Measurements from ENCODE around the gene BCORL1. TPM values are rescaled to one million over a fixed set of nuclear protein-coding genes. Genes with fewer than 3 reads are reported as not detected.

The BCORL1 gene
- total RNA-seq, 6 experiments from 2014 or later, result 2.7 to 9.0 (median 4.8) TPM

DNA sequence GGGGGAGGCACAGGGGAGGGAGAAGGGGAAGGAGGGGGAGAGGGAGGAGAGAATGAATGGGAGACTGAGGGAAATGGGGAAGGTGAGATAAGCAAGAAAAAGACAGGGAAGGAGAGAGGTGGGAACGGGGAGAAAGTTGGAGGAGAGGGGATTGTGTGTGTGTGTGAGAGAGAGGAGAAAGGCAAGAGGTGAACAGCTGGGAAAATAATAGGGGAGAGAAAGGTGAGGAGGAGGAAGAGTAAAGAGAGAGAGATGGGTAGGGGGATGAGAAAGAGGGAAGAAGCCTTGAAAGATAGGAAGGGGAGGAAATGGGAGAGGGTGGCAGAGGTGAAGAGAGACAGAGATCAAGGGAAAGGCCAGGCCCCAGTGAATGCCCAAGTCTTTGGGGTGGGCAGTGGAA is 20.1 kb downstream of the BCORL1 start:
- DNase-seq, result no peak
- intact Hi-C loops (cut with DNase I), result no loop called here
- no peak for TF ChIP-seq POLR2A (IDR thresholded peaks at IDR 0.05)
- TF ChIP-seq, protein P1, sequence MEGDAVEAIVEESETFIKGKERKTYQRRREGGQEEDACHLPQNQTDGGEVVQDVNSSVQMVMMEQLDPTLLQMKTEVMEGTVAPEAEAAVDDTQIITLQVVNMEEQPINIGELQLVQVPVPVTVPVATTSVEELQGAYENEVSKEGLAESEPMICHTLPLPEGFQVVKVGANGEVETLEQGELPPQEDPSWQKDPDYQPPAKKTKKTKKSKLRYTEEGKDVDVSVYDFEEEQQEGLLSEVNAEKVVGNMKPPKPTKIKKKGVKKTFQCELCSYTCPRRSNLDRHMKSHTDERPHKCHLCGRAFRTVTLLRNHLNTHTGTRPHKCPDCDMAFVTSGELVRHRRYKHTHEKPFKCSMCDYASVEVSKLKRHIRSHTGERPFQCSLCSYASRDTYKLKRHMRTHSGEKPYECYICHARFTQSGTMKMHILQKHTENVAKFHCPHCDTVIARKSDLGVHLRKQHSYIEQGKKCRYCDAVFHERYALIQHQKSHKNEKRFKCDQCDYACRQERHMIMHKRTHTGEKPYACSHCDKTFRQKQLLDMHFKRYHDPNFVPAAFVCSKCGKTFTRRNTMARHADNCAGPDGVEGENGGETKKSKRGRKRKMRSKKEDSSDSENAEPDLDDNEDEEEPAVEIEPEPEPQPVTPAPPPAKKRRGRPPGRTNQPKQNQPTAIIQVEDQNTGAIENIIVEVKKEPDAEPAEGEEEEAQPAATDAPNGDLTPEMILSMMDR (IDR thresholded peaks at IDR 0.05), result no peak
- H3K36me3 ChIP-seq, result no peaks in the 10 kb centered on the region
- no peaks in the 10 kb centered on the region for H3K9me3 ChIP-seq
- H3K27ac ChIP-seq, result no peak overlapping the region
- WGBS (ENCODE audit: insufficient coverage, low coverage, low lambda C conversion rate, missing lambda C conversion rate), result 50% methylated on average over 1 of the region's 1 CpG
- no peak for ATAC-seq
- H3K4me3 ChIP-seq, result no peak overlapping the region
- no peaks in the 10 kb centered on the region for H3K27me3 ChIP-seq
- no peaks in the 10 kb centered on the region for H3K4me1 ChIP-seq

DNA sequence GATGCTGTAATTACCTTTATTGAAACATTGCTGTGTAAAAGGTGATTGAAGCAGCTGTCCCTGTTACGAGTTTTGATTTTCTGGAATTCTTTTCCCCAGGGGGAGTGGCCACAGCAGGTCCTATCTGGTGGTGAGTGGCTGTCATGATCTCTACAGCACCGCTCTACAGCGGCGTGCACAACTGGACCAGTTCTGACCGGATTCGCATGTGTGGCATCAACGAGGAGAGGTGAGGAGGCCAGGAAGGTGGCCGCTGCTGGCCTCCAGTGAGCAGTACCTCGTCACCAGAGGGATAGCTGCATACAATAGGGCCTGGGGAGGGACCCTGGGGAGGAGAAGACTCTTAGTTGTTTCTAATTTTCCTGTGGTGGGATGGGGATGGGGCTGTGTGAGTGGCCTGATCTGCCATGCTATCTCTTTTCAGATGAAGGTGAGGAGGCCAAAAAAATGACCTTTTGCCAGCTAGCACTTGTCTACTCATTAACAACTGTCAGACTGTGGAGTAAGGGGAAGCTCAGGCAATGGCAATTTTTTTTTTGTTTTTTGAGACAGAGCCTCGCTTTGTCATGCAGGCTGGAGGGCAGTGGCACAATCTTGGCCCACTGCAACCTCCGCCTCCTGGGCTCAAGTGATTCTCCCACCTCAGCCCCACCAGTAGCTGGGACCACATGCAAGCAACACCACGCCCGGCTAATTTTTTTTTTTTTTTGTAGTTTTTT is 22.8 kb downstream of the BCORL1 start:
- DNase-seq, result no peak
- 70% methylated on average over 4 of the region's 13 CpGs for WGBS (ENCODE audit: insufficient coverage, low coverage, low lambda C conversion rate, missing lambda C conversion rate)
- Histone ChIP-seq H3K36me3 (no peaks in the 10 kb centered on the region), H3K9me3 (no peaks in the 10 kb centered on the region), H3K27me3 (no peaks in the 10 kb centered on the region), H3K4me3 (no peak overlapping the region), H3K27ac (no peak overlapping the region), H3K4me1 (no peaks in the 10 kb centered on the region)
- intact Hi-C loops (cut with DNase I), result no loop called here
- peak in 3 of 4 donors; percentile 38 to 47 (median 39) for ATAC-seq
- TF ChIP-seq, protein P1 (IDR thresholded peaks at IDR 0.05), result no peak
- TF ChIP-seq POLR2A (IDR thresholded peaks at IDR 0.05), result no peak

DNA sequence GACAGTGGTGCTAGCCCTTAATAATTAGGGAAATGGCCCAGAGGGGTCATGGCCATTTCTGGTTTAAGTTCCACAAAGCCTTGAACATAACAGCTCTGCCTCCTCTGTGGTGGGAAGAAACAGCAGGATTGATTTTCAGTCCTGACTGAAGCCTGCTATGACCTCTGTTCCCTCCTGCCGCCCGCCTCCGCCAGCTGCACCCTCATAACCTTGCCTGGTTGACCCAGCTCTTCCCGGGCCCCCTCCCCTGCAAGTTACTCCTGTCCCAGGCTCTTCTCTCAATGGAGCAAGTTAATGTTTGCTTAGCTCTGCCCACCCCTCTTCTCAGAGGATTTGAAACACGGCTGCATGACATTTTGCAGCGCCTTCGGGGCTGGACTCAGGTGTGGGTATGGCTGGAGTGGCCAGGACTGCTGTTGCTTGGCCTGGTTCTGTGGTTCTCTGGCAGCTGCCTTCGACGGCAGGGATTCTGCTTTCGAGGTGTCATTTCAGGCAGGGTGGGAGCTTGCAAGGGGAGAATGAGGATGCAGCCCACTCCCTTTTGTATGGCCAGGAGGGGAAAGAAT is 27.3 kb downstream of the BCORL1 start:
- intact Hi-C loops (cut with DNase I), result no loop called here
- Histone ChIP-seq H3K27me3 (no peaks in the 10 kb centered on the region), H3K27ac (no peak overlapping the region), H3K9me3 (no peaks in the 10 kb centered on the region), H3K4me1 (no peaks in the 10 kb centered on the region), H3K4me3 (no peak overlapping the region), H3K36me3 (no peaks in the 10 kb centered on the region)
- no peak for ATAC-seq
- WGBS (ENCODE audit: insufficient coverage, low coverage, low lambda C conversion rate, missing lambda C conversion rate), result 62% methylated on average over 5 of the region's 10 CpGs
- no peak for TF ChIP-seq POLR2A (IDR thresholded peaks at IDR 0.05)
- TF ChIP-seq, protein P1 (IDR thresholded peaks at IDR 0.05), result no peak
- no peak for DNase-seq

DNA sequence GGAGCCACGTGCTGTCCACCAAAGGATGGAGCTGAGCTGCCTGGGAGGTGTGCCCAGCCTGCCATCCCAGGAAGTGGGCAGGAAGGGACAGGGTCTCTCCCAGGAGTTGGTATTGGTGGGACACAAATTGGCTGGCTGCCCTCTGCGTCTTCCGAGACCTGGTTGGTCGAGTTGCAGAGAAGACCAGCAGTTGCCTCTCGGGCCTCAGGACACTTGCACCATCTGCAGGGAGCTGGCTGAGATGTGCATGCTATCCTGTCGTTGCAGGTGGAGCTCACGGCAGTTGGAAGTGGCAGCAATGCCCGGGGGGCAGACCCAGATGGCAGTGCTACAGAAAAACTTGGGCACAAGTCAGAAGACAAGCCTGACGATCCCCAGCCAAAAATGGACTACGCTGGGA is 30.2 kb downstream of the BCORL1 start:
- no peak for ATAC-seq
- intact Hi-C loops (cut with DNase I), result no loop called here
- 40% methylated on average over 2 of the region's 10 CpGs for WGBS (ENCODE audit: insufficient coverage, low coverage, low lambda C conversion rate, missing lambda C conversion rate)

More for the DNA sequence above, 30.2 kb downstream of the BCORL1 start:
- Histone ChIP-seq H3K36me3 (no peaks in the 10 kb centered on the region), H3K4me3 (no peak overlapping the region), H3K9me3 (no peaks in the 10 kb centered on the region), H3K27me3 (no peaks in the 10 kb centered on the region), H3K4me1 (no peaks in the 10 kb centered on the region), H3K27ac (no peak overlapping the region)
- TF ChIP-seq POLR2A (IDR thresholded peaks at IDR 0.05), result no peak
- TF ChIP-seq, protein P1 (IDR thresholded peaks at IDR 0.05), result no peak
- no peak for DNase-seq
